ENCODE results near the gene AIF1.

Gene AIF1

GRCh38 chr6:31614684-31615578, at the start of gene AIF1:
Gene AIF1 (plus strand): TSS chr6:31615234. CDS start chr6:31615330, 96 bp downstream.
- DNase-seq: no peak

GRCh38 chr6:31567531-31568370, 47.3 kb upstream of the AIF1 start:
- peak; percentile 50 for DNase-seq

- DNase-seq: peak; percentile 88
Observed at GRCh38 chr6:31568537-31568961, 46.5 kb upstream of the AIF1 start.

DNA sequence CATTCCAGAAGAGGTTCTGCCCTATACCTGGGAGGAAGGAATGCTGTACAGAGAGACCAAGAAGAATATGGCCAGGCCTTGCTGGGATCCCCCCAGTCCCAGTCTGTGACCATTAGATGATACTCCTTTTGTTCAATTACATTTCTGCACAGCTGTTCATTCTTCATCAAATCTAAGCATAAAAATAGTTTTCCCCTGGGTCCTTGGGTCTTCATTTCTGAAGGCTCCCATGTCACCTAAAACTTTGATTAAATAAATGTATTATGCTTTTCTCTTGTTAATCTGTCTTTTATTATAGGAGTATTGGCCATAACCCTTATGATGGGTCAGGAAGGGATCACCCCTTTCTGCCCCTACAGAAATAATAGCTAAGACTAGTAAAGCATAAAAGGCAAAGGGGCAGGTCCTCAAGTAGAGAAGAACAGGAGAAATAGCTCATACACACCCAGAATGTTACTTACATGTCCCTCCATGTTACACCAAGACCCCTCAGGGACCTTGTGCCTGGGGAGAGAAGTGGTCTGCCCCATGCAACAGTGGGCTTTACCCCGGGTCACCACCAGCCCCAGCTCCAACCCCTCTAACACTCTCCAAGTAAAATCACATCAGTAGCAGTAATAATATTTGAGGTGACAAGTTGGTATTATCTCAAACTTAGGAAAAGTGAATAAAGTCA, 45.0 kb upstream of the AIF1 start:
- DNase-seq: no peak

GRCh38 chr6:31572041-31572911, 42.8 kb upstream of the AIF1 start, which contains the start of gene LTA:
Gene LTA (plus strand): TSS chr6:31572289. CDS start chr6:31572743, 454 bp downstream.
- peak; percentile 83 for DNase-seq

DNA sequence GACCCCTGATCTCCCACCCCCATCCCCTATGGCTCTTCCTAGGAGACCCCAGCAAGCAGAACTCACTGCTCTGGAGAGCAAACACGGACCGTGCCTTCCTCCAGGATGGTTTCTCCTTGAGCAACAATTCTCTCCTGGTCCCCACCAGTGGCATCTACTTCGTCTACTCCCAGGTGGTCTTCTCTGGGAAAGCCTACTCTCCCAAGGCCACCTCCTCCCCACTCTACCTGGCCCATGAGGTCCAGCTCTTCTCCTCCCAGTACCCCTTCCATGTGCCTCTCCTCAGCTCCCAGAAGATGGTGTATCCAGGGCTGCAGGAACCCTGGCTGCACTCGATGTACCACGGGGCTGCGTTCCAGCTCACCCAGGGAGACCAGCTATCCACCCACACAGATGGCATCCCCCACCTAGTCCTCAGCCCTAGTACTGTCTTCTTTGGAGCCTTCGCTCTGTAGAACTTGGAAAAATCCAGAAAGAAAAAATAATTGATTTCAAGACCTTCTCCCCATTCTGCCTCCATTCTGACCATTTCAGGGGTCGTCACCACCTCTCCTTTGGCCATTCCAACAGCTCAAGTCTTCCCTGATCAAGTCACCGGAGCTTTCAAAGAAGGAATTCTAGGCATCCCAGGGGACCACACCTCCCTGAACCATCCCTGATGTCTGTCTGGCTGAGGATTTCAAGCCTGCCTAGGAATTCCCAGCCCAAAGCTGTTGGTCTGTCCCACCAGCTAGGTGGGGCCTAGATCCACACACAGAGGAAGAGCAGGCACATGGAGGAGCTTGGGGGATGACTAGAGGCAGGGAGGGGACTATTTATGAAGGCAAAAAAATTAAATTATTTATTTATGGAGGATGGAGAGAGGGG, 41.6 kb upstream of the AIF1 start:
- DNase-seq: no peak

- DNase-seq: no peak
Observed at GRCh38 chr6:31574106-31575061, 40.6 kb upstream of the AIF1 start.

DNA sequence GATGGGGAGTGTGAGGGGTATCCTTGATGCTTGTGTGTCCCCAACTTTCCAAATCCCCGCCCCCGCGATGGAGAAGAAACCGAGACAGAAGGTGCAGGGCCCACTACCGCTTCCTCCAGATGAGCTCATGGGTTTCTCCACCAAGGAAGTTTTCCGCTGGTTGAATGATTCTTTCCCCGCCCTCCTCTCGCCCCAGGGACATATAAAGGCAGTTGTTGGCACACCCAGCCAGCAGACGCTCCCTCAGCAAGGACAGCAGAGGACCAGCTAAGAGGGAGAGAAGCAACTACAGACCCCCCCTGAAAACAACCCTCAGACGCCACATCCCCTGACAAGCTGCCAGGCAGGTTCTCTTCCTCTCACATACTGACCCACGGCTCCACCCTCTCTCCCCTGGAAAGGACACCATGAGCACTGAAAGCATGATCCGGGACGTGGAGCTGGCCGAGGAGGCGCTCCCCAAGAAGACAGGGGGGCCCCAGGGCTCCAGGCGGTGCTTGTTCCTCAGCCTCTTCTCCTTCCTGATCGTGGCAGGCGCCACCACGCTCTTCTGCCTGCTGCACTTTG, 39.6 kb upstream of the AIF1 start, which contains the start of gene TNF:
Gene TNF, plus strand, starts transcription at position 231 of the 567 bp plus-strand sequence. Its CDS starts 177 bp downstream, at position 408.
- peak; percentile 92 for DNase-seq

DNA sequence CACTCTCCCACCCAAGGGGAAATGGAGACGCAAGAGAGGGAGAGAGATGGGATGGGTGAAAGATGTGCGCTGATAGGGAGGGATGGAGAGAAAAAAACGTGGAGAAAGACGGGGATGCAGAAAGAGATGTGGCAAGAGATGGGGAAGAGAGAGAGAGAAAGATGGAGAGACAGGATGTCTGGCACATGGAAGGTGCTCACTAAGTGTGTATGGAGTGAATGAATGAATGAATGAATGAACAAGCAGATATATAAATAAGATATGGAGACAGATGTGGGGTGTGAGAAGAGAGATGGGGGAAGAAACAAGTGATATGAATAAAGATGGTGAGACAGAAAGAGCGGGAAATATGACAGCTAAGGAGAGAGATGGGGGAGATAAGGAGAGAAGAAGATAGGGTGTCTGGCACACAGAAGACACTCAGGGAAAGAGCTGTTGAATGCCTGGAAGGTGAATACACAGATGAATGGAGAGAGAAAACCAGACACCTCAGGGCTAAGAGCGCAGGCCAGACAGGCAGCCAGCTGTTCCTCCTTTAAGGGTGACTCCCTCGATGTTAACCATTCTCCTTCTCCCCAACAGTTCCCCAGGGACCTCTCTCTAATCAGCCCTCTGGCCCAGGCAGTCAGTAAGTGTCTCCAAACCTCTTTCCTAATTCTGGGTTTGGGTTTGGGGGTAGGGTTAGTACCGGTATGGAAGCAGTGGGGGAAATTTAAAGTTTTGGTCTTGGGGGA, 38.9 kb upstream of the AIF1 start:
- DNase-seq: no peak

DNA sequence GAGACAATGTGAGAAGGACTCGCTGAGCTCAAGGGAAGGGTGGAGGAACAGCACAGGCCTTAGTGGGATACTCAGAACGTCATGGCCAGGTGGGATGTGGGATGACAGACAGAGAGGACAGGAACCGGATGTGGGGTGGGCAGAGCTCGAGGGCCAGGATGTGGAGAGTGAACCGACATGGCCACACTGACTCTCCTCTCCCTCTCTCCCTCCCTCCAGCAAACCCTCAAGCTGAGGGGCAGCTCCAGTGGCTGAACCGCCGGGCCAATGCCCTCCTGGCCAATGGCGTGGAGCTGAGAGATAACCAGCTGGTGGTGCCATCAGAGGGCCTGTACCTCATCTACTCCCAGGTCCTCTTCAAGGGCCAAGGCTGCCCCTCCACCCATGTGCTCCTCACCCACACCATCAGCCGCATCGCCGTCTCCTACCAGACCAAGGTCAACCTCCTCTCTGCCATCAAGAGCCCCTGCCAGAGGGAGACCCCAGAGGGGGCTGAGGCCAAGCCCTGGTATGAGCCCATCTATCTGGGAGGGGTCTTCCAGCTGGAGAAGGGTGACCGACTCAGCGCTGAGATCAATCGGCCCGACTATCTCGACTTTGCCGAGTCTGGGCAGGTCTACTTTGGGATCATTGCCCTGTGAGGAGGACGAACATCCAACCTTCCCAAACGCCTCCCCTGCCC, 38.0 kb upstream of the AIF1 start:
- DNase-seq: peak; percentile 64

- DNase-seq: no peak
Observed at GRCh38 chr6:31577579-31577966, 37.5 kb upstream of the AIF1 start.

DNA sequence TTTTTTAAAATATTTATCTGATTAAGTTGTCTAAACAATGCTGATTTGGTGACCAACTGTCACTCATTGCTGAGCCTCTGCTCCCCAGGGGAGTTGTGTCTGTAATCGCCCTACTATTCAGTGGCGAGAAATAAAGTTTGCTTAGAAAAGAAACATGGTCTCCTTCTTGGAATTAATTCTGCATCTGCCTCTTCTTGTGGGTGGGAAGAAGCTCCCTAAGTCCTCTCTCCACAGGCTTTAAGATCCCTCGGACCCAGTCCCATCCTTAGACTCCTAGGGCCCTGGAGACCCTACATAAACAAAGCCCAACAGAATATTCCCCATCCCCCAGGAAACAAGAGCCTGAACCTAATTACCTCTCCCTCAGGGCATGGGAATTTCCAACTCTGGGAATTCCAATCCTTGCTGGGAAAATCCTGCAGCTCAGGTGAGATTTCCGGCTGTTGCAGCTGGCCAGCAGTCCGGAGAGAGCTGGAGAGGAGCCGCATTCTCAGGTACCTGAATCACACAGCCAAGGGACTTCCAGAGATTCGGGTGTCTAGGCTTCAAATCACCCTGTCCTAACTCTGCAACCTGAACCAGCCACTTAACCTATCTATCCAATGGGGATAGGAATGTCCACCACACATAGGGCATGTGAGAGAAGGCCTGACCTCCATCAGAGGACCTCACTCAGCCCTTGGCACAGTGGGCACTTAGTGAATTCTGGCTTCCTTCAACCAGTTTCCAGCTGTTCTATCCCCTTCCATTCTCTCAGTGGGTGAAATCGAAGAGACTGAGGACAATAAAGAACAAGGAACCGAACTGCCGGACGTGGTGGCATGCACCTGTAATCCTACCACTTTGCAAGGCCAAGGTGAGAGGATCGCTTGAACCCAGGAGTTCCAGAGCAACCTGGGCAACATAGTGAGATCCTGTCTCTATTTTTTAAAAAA, 36.6 kb upstream of the AIF1 start:
- DNase-seq: no peak

DNA sequence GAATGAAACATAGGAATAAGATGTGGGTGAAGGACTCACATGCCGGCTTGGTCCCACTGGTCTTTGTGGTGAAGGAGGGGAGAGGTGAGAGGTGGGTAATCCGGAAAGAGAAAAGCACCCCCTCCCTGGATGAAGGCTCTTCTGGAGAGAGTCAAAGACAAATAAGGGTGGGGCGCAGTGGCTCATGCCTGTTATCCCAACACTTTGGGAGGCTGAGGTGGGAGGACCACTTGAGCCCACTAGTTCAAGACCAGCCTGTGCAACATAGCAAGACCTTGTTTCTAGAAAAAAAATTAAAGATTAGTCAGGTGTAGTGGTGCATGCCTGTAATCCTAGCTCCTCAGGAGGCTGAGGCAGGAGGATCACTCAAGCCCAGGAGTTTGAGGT, 35.9 kb upstream of the AIF1 start:
- DNase-seq: no peak

DNA sequence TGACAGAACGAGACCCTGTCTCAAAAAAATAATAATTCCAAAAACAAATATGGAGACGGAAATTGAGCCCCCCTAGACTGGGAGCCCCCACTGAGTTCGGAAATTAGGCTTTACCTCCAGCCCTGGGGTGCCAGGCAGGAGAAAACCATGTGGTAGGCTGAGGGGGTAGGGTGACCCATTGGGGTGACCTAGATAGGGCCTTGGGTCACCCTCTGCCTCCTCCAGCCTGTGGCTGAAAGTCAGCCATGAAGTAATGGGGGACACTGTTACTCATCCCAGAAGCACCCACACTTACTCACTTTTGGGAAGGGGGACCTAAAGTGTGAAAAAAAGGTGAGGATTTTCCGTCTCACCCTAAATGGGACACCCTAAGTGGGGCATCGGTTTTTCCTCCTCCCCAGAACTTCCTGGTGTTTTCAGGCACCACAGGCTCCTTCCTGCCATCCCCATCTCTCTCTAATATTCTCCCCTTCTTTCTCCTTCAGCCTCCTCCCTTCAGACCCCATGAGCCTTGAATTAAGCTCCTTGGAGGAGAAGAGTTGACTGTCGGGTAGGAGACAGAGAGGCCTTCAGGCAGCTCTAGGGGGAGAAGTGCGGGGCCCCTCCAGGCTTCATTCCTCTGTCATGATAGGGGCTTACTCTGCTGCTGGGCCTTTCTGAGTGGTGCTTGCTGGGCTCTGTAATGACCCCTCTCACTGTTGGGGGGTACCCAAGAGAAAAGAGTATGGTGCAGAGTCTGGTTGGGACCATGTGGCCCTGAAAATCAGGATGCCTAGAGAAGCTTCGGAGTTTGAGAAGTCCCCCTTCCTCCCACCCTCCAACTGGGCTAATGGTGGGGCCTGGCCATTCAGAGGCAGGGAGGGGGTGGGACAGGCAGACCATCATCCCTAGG, 35.2 kb upstream of the AIF1 start:
- DNase-seq: no peak

GRCh38 chr6:31580438-31580740, 34.6 kb upstream of the AIF1 start:
- no peak for DNase-seq
